Adrenal gland (tissue), 5 donors: Measurements from ENCODE around the gene TTLL10.

Experiments used
- POLR2A ChIP-seq, 2 donors: fragments of 450-650 bp; IDR thresholded peaks; one replicate each; pipeline ENCODE4 v1.6.1; 2017; ENCODE audit warnings: antibody characterized with exemption in 2 of 2, mild to moderate bottlenecking in 2 of 2, moderate library complexity in 1 of 2
- TF ChIP-seq, protein P1 (sequence below), 6 experiments: fragments of 450-650 bp in 4 of 6; fragments of 200-600 bp in 2 of 6; sonication (generic) in 1 of 6; IDR thresholded peaks; 1 replicate in 5 of 6; 2 replicates in 1 of 6; pipeline versions ENCODE4 v1.5.1 to v1.8.0; 2016 to 2021; ENCODE audit warnings: antibody characterized with exemption in 6 of 6, mild to moderate bottlenecking in 2 of 6, moderate library complexity in 1 of 6
- donor health status: DM: no; HTN: no; CAD: no.

DNA sequence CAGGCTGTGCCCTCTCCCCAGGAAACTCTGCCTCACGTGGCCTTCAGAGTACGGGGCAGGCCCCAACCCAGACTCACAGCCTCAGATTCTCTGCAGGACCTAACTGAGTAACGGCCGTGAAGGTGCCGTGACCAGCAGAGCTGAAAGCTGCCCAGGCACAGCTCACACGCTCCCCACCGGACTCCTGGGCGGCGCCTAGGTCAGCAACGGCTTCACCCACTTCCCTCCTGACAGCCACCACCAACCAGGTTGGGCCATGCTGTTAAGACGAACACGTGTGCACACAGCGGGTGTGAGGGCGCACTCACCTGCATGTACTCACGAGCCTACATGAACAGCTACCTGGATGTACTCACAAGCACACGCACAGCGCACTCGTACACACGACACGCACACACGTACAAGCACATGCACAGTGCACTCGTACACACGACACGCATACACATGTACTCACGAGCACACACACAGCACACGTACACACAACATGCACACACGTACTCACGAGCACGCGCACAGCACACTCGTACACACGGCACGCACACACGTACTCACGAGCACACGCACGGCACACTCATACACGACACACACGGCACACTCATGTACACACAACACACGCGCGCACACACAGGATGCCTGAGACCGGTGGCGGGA, 49.0 kb downstream of the TTLL10 start:
- no peak for TF ChIP-seq POLR2A (IDR thresholded peaks at IDR 0.05)
- TF ChIP-seq, protein P1, sequence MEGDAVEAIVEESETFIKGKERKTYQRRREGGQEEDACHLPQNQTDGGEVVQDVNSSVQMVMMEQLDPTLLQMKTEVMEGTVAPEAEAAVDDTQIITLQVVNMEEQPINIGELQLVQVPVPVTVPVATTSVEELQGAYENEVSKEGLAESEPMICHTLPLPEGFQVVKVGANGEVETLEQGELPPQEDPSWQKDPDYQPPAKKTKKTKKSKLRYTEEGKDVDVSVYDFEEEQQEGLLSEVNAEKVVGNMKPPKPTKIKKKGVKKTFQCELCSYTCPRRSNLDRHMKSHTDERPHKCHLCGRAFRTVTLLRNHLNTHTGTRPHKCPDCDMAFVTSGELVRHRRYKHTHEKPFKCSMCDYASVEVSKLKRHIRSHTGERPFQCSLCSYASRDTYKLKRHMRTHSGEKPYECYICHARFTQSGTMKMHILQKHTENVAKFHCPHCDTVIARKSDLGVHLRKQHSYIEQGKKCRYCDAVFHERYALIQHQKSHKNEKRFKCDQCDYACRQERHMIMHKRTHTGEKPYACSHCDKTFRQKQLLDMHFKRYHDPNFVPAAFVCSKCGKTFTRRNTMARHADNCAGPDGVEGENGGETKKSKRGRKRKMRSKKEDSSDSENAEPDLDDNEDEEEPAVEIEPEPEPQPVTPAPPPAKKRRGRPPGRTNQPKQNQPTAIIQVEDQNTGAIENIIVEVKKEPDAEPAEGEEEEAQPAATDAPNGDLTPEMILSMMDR (IDR thresholded peaks at IDR 0.05): no peak
